CD14-positive monocyte (primary cell): ENCODE data around the gene GDPGP1. TPM values are rescaled to one million over a fixed set of nuclear protein-coding genes. Genes with fewer than 3 reads are reported as not detected.
"Not testable (repeated sequence)": the region's sequence is repeated elsewhere in the genome, so short reads cannot be mapped to it uniquely, and the experiment has no call there.

Experiments used
- DNase-seq, 3 donors: peaks; one replicate each; pipeline ENCODE4 v3.0.0-alpha.2; 2011 to 2022
- H2AFZ ChIP-seq: 2 replicates; pipeline ENCODE4 v1.6.0; 2012; ENCODE audit warnings: mild to moderate bottlenecking, low read depth, low read length, inconsistent platforms; ENCODE audit not compliant: insufficient read depth, poor library complexity, severe bottlenecking
- H3K27ac ChIP-seq, 2 donors: 1 replicate in 1 of 2; 2 replicates in 1 of 2; pipeline ENCODE4 v1.5.1; 2012 to 2013; ENCODE audit warnings: low read length in 2 of 2, control low read depth in 1 of 2, inconsistent platforms in 1 of 2, low read depth in 1 of 2, mild to moderate bottlenecking in 1 of 2
- H3K27me3 ChIP-seq, 2 donors: one replicate each; pipeline versions ENCODE4 v1.6.0 to v1.6.1; 2011 to 2013; ENCODE audit warnings: low read length in 2 of 2; ENCODE audit not compliant: control insufficient read depth in 2 of 2, insufficient read depth in 2 of 2
- H3K36me3 ChIP-seq, 2 donors: replicated peaks in 1 of 2; 1 replicate in 1 of 2; 2 replicates in 1 of 2; pipeline versions ENCODE4 v1.5.1 to v1.6.1; 2012 to 2013; ENCODE audit warnings: low read length in 2 of 2, control low read depth in 1 of 2, inconsistent platforms in 1 of 2, mild to moderate bottlenecking in 1 of 2; ENCODE audit not compliant: insufficient read depth in 2 of 2, control insufficient read depth in 1 of 2
- H3K4me1 ChIP-seq, 2 donors: 1 replicate in 1 of 2; 2 replicates in 1 of 2; pipeline versions ENCODE4 v1.5.1 to v1.6.1; 2012 to 2013; ENCODE audit warnings: low read length in 2 of 2, control low read depth in 1 of 2, inconsistent platforms in 1 of 2, mild to moderate bottlenecking in 1 of 2, moderate library complexity in 1 of 2; ENCODE audit not compliant: insufficient read depth in 2 of 2, control insufficient read depth in 1 of 2
- H3K4me2 ChIP-seq: replicated peaks from 2 replicates; pipeline ENCODE3; 2012; ENCODE audit warnings: low read length, moderate library complexity, mild to moderate bottlenecking; ENCODE audit not compliant: poor library complexity, severe bottlenecking; ENCODE audit errors: extremely low read depth
- H3K4me3 ChIP-seq, 3 experiments: fragments of 200-600 bp in 1 of 3; sonication (generic) in 1 of 3; replicated peaks in 1 of 3; 1 replicate in 2 of 3; 2 replicates in 1 of 3; pipeline ENCODE4 v1.5.1; 2011 to 2013; ENCODE audit warnings: low read length in 3 of 3, mild to moderate bottlenecking in 3 of 3, control low read depth in 2 of 3, low read depth in 2 of 3, inconsistent platforms in 1 of 3, moderate library complexity in 1 of 3
- H3K79me2 ChIP-seq: 2 replicates; pipeline ENCODE4 v1.6.0; 2012; ENCODE audit warnings: mild to moderate bottlenecking, control low read depth, inconsistent platforms, low read length, moderate library complexity; ENCODE audit not compliant: insufficient read depth
- H3K9ac ChIP-seq: 2 replicates; pipeline ENCODE4 v1.6.0; 2017; ENCODE audit warnings: low read length, mild to moderate bottlenecking; ENCODE audit not compliant: insufficient read depth, poor library complexity, severe bottlenecking
- H3K9me3 ChIP-seq, 2 donors: replicated peaks in 1 of 2; 1 replicate in 1 of 2; 2 replicates in 1 of 2; pipeline versions ENCODE4 v1.5.1 to v1.6.1; 2012 to 2013; ENCODE audit warnings: low read length in 2 of 2, control low read depth in 1 of 2; ENCODE audit not compliant: control insufficient read depth in 1 of 2, insufficient read depth in 1 of 2
- H4K20me1 ChIP-seq: 2 replicates; pipeline ENCODE4 v1.6.0; 2012; ENCODE audit warnings: mild to moderate bottlenecking, low read length, control low read depth, moderate library complexity; ENCODE audit not compliant: insufficient read depth
- H3K27ac Mint-ChIP-seq, 7 donors: one replicate each; pipeline ENCODE4 v1.8.0; 2020; ENCODE audit warnings: mild to moderate bottlenecking in 7 of 7, mixed read lengths in 7 of 7, moderate library complexity in 6 of 7, inconsistent platforms in 2 of 7
- H3K27me3 Mint-ChIP-seq, 3 donors: one replicate each; pipeline ENCODE4 v1.8.0; 2021 to 2022; ENCODE audit warnings: low read depth in 3 of 3, mild to moderate bottlenecking in 3 of 3, mixed read lengths in 3 of 3, moderate library complexity in 3 of 3, inconsistent platforms in 1 of 3
- H3K36me3 Mint-ChIP-seq, 2 donors: one replicate each; pipeline ENCODE4 v1.8.0; 2020; ENCODE audit warnings: mixed read lengths in 2 of 2, inconsistent platforms in 1 of 2, mild to moderate bottlenecking in 1 of 2
- H3K4me1 Mint-ChIP-seq: one replicate; pipeline ENCODE4 v1.8.0; 2020; ENCODE audit warnings: mild to moderate bottlenecking, mixed read lengths
- H3K4me3 Mint-ChIP-seq, 2 donors: one replicate each; pipeline ENCODE4 v1.8.0; 2020; ENCODE audit warnings: mild to moderate bottlenecking in 2 of 2, mixed read lengths in 2 of 2, moderate library complexity in 1 of 2
- H3K9me3 Mint-ChIP-seq, 7 donors: one replicate each; pipeline ENCODE4 v1.8.0; 2020 to 2022; ENCODE audit warnings: mixed read lengths in 7 of 7, mild to moderate bottlenecking in 6 of 7, moderate library complexity in 6 of 7, inconsistent platforms in 2 of 7
- WGBS: methylation state at CpG from one replicate; pipeline ENCODE4 v1.1.5; 2013; ENCODE audit warnings: missing lambda C conversion rate; ENCODE audit not compliant: insufficient coverage; 5-methylcytosine and 5-hydroxymethylcytosine counted together
- intact Hi-C, 2 donors: fragments of 100-400 bp; cut with micrococcal nuclease; formaldehyde crosslinking; loops; one replicate each; pipeline versions ENCODE4 v1.15.0 to v1.15.1; 2023
- polyA plus RNA-seq, 3 donors: library from polyadenylated mRNA; depleted of rRNA in 1 of 3; unstranded in 2 of 3; stranded (reverse) in 1 of 3; fragments of 300-500 nt in 2 of 3; fragments of >200 nt in 1 of 3; fragmentation: Illumina TruSeq in 2 of 3; gene quantifications; 1 replicate in 2 of 3; 2 replicates in 1 of 3; pipeline ENCODE4 v1.2.3, GENCODE V29; 2012 to 2021
- TF ChIP-seq, protein P1 (sequence below): fragments of 200-600 bp; IDR thresholded peaks from one replicate; pipeline ENCODE4 v1.8.0; 2022; ENCODE audit warnings: antibody characterized with exemption, mild to moderate bottlenecking

GDPGP1 gene
- polyA plus RNA-seq, 3 donors, result 0.53 to 3.3 (median 0.91) TPM

DNA sequence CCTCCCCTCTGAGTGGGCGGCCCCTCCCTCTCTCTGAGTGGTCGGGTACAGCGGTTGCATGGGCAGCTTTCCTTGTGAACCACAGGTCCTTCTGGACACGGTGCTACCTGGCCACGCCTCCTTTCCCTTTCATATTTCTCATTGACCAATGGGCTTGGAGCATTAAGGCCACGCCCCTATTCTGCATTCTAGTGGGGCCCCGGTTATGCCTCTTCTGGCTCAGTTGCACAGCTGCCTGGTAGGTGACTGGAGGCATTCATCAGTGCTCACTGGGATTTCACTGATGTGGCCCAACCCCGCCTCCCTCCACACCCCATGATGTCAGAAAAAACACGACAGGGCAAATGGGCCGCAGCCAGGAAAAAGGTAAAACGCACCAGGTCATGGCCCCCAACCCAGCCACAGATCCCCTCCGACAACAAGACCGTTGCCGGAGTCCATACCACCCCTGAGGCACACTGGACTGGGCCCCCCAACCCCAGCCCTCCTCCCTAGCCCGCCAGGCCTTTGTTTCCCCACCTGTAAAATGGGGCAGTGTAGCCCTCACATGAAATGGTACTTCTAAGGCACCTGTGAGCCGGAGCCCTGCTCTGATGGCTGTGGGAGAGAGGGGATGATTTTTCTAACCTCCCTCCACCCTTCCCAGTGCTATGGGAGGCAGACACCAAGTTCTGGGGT, 57.8 kb downstream of the GDPGP1 start:
- Histone ChIP-seq H3K4me1 (peaks cover 0 to 5% of the 10 kb centered on the region in 2 donors), H3K27me3 (no peaks in the 10 kb centered on the region), H2AFZ (no peak overlapping the region), H3K36me3 (no peaks in the 10 kb centered on the region), H3K27ac (no peak overlapping the region), H3K79me2 (no peaks in the 10 kb centered on the region), H3K4me2 (no peak overlapping the region), H3K9ac (no peak overlapping the region), H4K20me1 (no peaks in the 10 kb centered on the region), H3K4me3 (no peak overlapping the region), H3K9me3 (no peaks in the 10 kb centered on the region)
- peaks cover 0 to 6% (median 2%) of the 10 kb centered on the region in 3 donors for H3K27me3 Mint-ChIP-seq
- H3K4me3 Mint-ChIP-seq, result no peak overlapping the region
- WGBS, result 75% methylated on average over 11 of the region's 16 CpGs
- TF ChIP-seq, protein P1, sequence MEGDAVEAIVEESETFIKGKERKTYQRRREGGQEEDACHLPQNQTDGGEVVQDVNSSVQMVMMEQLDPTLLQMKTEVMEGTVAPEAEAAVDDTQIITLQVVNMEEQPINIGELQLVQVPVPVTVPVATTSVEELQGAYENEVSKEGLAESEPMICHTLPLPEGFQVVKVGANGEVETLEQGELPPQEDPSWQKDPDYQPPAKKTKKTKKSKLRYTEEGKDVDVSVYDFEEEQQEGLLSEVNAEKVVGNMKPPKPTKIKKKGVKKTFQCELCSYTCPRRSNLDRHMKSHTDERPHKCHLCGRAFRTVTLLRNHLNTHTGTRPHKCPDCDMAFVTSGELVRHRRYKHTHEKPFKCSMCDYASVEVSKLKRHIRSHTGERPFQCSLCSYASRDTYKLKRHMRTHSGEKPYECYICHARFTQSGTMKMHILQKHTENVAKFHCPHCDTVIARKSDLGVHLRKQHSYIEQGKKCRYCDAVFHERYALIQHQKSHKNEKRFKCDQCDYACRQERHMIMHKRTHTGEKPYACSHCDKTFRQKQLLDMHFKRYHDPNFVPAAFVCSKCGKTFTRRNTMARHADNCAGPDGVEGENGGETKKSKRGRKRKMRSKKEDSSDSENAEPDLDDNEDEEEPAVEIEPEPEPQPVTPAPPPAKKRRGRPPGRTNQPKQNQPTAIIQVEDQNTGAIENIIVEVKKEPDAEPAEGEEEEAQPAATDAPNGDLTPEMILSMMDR, result no peak
- peaks cover 6% of the 10 kb centered on the region for H3K4me1 Mint-ChIP-seq
- intact Hi-C loops, result no loop called here
- no peaks in the 10 kb centered on the region for H3K36me3 Mint-ChIP-seq
- H3K9me3 Mint-ChIP-seq, result no peaks in the 10 kb centered on the region
- H3K27ac Mint-ChIP-seq, result no peak overlapping the region
- no peak for DNase-seq

DNA sequence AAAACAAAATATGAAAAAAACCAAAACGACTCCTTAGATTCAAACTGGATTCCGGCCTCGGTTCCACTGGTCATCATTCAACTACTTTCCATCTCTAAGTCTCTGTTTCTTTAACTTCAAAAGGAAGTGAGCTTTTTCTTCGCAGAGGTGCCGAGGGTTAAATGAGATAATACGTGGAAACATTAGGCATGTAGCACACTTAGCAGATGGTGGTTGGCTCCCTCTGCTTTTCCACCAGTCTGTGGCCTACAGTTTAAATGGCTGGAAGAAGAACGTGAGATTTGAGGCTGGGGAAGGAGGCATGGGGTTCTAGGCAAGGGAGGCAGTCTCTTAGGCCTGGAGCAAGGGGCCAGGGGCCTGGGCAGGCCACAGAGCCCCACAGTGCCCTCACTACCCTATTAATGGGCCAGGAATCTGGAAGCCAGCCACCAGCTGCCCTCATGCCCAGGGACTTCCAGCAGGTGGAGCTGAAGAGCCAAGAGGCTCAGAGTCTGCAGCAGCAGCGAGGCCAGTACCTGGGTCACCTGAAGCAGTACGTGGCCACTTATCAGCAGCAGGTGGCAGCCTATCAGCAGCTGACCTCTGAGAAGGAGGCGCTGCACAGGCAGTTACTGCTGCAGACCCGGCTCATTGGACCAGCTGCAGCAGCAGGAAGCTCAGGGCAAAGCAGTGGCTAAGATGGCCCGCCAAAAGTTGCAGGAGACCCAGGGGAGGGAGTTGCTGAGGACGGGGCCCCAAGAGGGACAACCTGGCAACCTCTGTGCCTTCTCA, 59.2 kb downstream of the GDPGP1 start:
- peak; percentile 31 to 65 (median 52) for DNase-seq
- H3K4me3 ChIP-seq, H3K27ac ChIP-seq, H3K27me3 Mint-ChIP-seq, H3K9ac ChIP-seq, H2AFZ ChIP-seq, H4K20me1 ChIP-seq, H3K4me1 ChIP-seq, H3K27me3 ChIP-seq, H3K27ac Mint-ChIP-seq, H3K9me3 ChIP-seq, H3K4me2 ChIP-seq, H3K36me3 Mint-ChIP-seq, intact Hi-C loops, H3K36me3 ChIP-seq, H3K4me1 Mint-ChIP-seq, H3K79me2 ChIP-seq, H3K9me3 Mint-ChIP-seq: not testable (repeated sequence)
- H3K4me3 Mint-ChIP-seq, result peak overlapping the region in 1 of 2 donors; percentile 62
- WGBS, result 41% methylated on average over 11 of the region's 13 CpGs
- TF ChIP-seq, protein P1, result peak; percentile 89
